Esophagus squamous epithelium (tissue), 5 donors: ENCODE measurements around the gene EHMT1. TPM values are rescaled to one million over a fixed set of nuclear protein-coding genes. Genes with fewer than 3 reads are reported as not detected.

Experiments
- DNase-seq: peaks from one replicate; lab custom pipeline; 2025; lab: John Stamatoyannopoulos, UW
- H3K27ac ChIP-seq, 4 donors: fragments of 200-600 bp; sonication (generic); one replicate each; pipeline ENCODE4 v1.5.1; 2016 to 2019; ENCODE audit warnings: mild to moderate bottlenecking in 1 of 4
- H3K27me3 ChIP-seq, 4 donors: fragments of 200-600 bp; sonication (generic); 1 replicate in 3 of 4; 2 replicates in 1 of 4; pipeline versions ENCODE4 v1.5.1 to v1.6.0; 2017 to 2021; ENCODE audit warnings: antibody characterized with exemption in 1 of 4
- H3K36me3 ChIP-seq, 3 donors: fragments of 200-600 bp; sonication (generic); one replicate each; pipeline ENCODE4 v1.5.1; 2016 to 2019
- H3K4me1 ChIP-seq, 3 donors: fragments of 200-600 bp; sonication (generic); one replicate each; pipeline ENCODE4 v1.5.1; 2017 to 2019
- H3K4me3 ChIP-seq, 4 donors: fragments of 200-600 bp; sonication (generic); 1 replicate in 3 of 4; 2 replicates in 1 of 4; pipeline ENCODE4 v1.5.1; 2016 to 2019; ENCODE audit warnings: mild to moderate bottlenecking in 2 of 4, moderate library complexity in 1 of 4
- H3K9me3 ChIP-seq, 3 donors: fragments of 200-600 bp; sonication (generic); one replicate each; pipeline ENCODE4 v1.5.1; 2016 to 2019
- POLR2A ChIP-seq, 4 donors: fragments of 450-650 bp; IDR thresholded peaks; one replicate each; pipeline ENCODE4 v1.6.1; 2017; ENCODE audit warnings: antibody characterized with exemption in 4 of 4, mild to moderate bottlenecking in 4 of 4, moderate library complexity in 3 of 4
- WGBS, 2 donors: methylation state at CpG; one replicate each; pipeline ENCODE4 v1.1.5; 2018; 5-methylcytosine and 5-hydroxymethylcytosine counted together
- intact Hi-C: fragments of 100-400 bp; cut with DNase I; formaldehyde crosslinking; loops from one replicate; pipeline ENCODE4 v1.15.0; 2022
- total RNA-seq, 4 donors: library from RNA; depleted of rRNA; stranded (reverse); fragments of >200 nt; gene quantifications; one replicate each; pipeline ENCODE4 v1.1.0, GENCODE V29; 2016
- TF ChIP-seq, protein P1 (sequence below), 6 experiments: fragments of 450-650 bp in 4 of 6; fragments of 200-600 bp in 2 of 6; sonication (generic) in 2 of 6; IDR thresholded peaks; one replicate each; pipeline ENCODE4 v1.5.1; 2016 to 2019; ENCODE audit warnings: antibody characterized with exemption in 6 of 6, mild to moderate bottlenecking in 4 of 6, moderate library complexity in 4 of 6
- donor health status: DM: yes; HTN: yes; CAD: no.

EHMT1 gene
- total RNA-seq, 4 donors from 2014 or later: 42.8 to 87.0 (median 65.0) TPM

DNA sequence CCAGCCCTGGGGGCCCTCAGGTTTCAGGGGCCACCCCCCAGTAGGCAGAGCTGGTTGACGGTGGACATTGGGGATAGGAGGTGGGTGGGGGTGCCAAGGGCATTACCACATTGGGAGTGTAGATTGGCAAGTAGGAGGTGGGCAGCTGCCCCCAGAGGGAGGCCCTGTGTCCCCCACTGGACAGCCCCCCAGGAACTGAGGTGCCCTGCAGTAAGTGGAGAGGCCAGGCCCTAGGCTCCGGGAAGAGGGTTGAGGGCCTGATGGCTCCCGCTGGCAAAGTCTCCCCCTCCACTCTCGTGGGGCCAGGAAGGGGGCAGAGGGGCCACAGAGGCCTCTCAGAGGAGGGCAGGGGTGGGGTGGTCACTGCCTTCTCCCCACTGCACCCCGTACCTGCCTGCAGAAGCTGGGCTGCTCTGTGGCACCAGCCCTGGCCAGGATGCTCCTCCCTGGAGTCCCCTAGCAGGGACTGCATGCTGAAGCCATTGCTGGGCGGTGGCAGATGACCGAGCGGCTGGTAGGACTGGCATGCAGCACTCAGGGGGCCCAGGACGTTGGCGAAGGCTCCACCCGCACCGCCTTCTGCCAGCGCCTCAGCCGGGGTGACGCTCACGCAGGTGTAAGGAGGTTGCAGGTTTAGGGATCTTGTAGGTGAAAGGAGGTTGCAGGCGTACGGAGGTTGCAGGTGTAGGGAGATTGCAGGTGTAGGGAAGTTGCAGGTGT, 169.1 kb downstream of the EHMT1 start:
- Histone ChIP-seq H3K9me3 (no peaks in the 10 kb centered on the region), H3K27me3 (no peaks in the 10 kb centered on the region), H3K36me3 (peaks cover 0 to 100% (median 7%) of the 10 kb centered on the region in 3 donors), H3K4me1 (no peaks in the 10 kb centered on the region), H3K4me3 (no peak overlapping the region), H3K27ac (no peak overlapping the region)
- DNase-seq: no peak
- TF ChIP-seq, protein P1, sequence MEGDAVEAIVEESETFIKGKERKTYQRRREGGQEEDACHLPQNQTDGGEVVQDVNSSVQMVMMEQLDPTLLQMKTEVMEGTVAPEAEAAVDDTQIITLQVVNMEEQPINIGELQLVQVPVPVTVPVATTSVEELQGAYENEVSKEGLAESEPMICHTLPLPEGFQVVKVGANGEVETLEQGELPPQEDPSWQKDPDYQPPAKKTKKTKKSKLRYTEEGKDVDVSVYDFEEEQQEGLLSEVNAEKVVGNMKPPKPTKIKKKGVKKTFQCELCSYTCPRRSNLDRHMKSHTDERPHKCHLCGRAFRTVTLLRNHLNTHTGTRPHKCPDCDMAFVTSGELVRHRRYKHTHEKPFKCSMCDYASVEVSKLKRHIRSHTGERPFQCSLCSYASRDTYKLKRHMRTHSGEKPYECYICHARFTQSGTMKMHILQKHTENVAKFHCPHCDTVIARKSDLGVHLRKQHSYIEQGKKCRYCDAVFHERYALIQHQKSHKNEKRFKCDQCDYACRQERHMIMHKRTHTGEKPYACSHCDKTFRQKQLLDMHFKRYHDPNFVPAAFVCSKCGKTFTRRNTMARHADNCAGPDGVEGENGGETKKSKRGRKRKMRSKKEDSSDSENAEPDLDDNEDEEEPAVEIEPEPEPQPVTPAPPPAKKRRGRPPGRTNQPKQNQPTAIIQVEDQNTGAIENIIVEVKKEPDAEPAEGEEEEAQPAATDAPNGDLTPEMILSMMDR (IDR thresholded peaks at IDR 0.05): no peak
- no peak for TF ChIP-seq POLR2A (IDR thresholded peaks at IDR 0.05)
- WGBS, 2 donors: 82 to 96% methylated on average over 8 to 13 of the region's 18 CpGs
- intact Hi-C loops: no loop called here

DNA sequence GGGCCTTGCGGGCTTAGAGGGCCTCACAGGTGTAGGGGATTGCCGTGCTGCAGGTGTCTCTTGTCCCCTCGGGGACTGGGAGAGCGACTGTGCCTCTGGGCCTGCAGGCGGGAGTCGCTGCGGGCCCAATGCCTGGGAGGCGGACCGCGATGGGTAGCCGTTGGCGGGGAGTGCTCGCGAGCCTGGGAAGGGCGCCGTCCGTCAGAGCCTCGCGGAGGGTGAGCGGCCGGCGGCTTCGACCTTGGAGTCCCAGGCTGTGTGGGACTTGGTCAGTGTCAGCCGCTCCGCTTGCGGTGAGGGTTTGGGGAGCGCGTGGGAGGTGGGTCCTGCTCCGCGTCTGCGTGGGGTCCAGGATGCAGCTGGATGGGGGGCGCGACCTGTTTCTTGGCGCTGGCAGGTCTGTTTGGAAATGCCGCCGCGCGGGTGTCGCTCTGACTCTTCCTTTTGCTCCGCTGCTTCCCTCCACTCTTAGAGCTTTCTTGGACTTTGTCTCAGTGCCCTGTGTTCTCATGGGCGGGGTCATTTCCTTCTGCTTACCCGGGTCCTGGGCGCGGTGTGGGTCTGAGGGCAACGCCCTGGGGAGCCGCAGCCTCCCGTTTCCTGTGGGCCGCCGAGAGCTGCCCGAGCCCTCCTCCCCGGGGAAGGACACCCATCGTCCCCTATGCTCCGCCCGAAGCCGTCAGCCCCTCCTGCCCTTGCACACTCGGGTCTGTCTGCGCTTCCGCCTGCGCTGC, 169.9 kb downstream of the EHMT1 start:
- DNase-seq: no peak

DNA sequence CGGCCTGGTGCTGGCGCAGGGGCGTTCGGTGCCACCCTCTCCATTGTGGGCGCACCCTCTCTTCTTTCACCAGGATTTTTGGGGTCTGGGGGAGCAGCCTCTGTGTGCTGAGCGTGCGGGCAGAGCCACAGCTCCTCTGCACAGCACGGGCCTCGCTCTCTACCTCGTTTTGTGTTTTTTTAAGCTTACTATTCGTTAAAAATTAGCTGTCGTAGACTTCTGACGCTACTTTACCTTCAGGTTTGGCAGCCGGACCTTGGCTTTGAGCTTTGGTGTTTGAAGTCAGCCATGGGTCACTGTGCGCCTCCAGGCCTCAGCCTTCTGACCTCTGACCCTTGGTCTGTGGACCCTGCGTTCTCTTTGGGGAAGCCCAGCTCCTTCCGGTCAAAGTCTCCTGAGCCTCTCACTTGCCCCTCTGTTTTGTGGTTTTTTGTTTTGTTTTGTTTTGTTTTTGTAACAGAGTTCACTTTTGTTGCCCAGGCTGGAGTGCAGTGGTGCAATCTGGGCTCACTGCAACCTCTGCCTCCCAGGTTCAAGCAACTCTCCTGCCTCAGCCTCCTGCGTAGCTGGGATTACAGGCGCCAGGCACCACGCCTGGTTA, 170.6 kb downstream of the EHMT1 start:
- peaks cover 3 to 100% (median 11%) of the 10 kb centered on the region in 3 donors for H3K36me3 ChIP-seq
- H3K9me3 ChIP-seq: no peaks in the 10 kb centered on the region
- H3K27ac ChIP-seq: no peak overlapping the region
- no peaks in the 10 kb centered on the region for H3K27me3 ChIP-seq
- H3K4me1 ChIP-seq: no peaks in the 10 kb centered on the region
- H3K4me3 ChIP-seq: no peak overlapping the region
- WGBS, 2 donors: 85 to 87% methylated on average over 16 to 18 of the region's 20 CpGs
- intact Hi-C loops: no loop called here
- no peak for DNase-seq
- TF ChIP-seq, protein P1 (IDR thresholded peaks at IDR 0.05): no peak
- TF ChIP-seq POLR2A (IDR thresholded peaks at IDR 0.05): no peak

More for the DNA sequence above, 169.9 kb downstream of the EHMT1 start:
- TF ChIP-seq, protein P1 (IDR thresholded peaks at IDR 0.05): no peak
- no peak for TF ChIP-seq POLR2A (IDR thresholded peaks at IDR 0.05)
- Histone ChIP-seq H3K4me3 (no peak overlapping the region), H3K9me3 (no peaks in the 10 kb centered on the region), H3K27ac (no peak overlapping the region), H3K4me1 (no peaks in the 10 kb centered on the region), H3K27me3 (no peaks in the 10 kb centered on the region), H3K36me3 (peaks cover 3 to 100% (median 11%) of the 10 kb centered on the region in 3 donors)
- intact Hi-C loops: no loop called here
- 85 to 97% methylated on average over 38 to 44 of the region's 59 CpGs for WGBS, 2 donors

DNA sequence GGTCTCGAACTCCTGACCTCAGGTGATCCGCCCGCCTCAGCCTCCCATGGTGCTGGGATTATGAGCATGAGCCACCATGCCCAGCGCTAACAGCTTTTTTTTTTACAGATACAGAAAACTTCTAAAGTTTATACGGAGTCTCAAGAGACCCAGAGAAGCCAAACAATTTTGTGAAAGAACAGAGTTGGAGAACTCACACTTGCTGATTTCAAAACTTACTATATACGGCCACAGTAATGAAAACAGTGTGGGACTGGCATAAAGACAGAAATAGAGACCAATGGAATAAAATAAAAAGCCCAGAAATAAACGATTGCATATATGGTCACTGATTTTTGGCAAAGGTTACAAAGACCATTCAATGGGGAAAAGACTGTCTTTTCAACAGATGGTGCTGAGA, 173.1 kb downstream of the EHMT1 start:
- TF ChIP-seq POLR2A (IDR thresholded peaks at IDR 0.05): no peak
- TF ChIP-seq, protein P1 (IDR thresholded peaks at IDR 0.05): no peak
- Histone ChIP-seq H3K27me3 (no peaks in the 10 kb centered on the region), H3K4me3 (no peak overlapping the region), H3K27ac (no peak overlapping the region), H3K4me1 (no peaks in the 10 kb centered on the region), H3K9me3 (no peaks in the 10 kb centered on the region), H3K36me3 (peaks cover 3 to 99% (median 9%) of the 10 kb centered on the region in 3 donors)
- WGBS, 2 donors: 89% methylated on average over 7 of the region's 7 CpGs
- intact Hi-C loops: no loop called here
- no peak for DNase-seq
